Measurements from ENCODE around the gene CCDC157. TPM values are rescaled to one million over a fixed set of nuclear protein-coding genes. Genes with fewer than 3 reads are reported as not detected.

Gene CCDC157
- total RNA-seq, 1 donor from 2014 or later = 9.3 TPM

- Mint-ChIP-seq H3K4me3 (peak overlapping the region; percentile 97), H3K4me1 (peaks cover 59% of the 10 kb centered on the region), H3K9me3 (no peaks in the 10 kb centered on the region), H3K27ac (ENCODE audit: unreplicated experiment) (peak overlapping the region; percentile 96), H3K36me3 (ENCODE audit: low read depth) (no peaks in the 10 kb centered on the region), H3K27me3 (ENCODE audit: low read depth) (no peaks in the 10 kb centered on the region)
- no peak for TF ChIP-seq CTCF (conservative IDR thresholded peaks at IDR 0.05)
- DNase-seq (ENCODE audit: low read depth, low spot score) = peak; percentile 97
These were observed 67.2 kb downstream of the CCDC157 start for GRCh38 chr22:30423959-30424533.

GRCh38 chr22:30424534-30425326, 67.9 kb downstream of the CCDC157 start:
- peak; percentile 21 for DNase-seq (ENCODE audit: low read depth, low spot score)
- Mint-ChIP-seq H3K27me3 (ENCODE audit: low read depth) (no peaks in the 10 kb centered on the region), H3K4me3 (peak overlapping the region; percentile 97), H3K9me3 (no peaks in the 10 kb centered on the region), H3K36me3 (ENCODE audit: low read depth) (no peaks in the 10 kb centered on the region), H3K4me1 (peaks cover 59% of the 10 kb centered on the region), H3K27ac (ENCODE audit: unreplicated experiment) (no peak overlapping the region)
- no peak for TF ChIP-seq CTCF (conservative IDR thresholded peaks at IDR 0.05)

- H3K36me3 Mint-ChIP-seq (ENCODE audit: low read depth) = no peaks in the 10 kb centered on the region
- no peaks in the 10 kb centered on the region for H3K27me3 Mint-ChIP-seq (ENCODE audit: low read depth)
- no peaks in the 10 kb centered on the region for H3K9me3 Mint-ChIP-seq
- H3K4me1 Mint-ChIP-seq = peaks cover 58% of the 10 kb centered on the region
- no peak for TF ChIP-seq CTCF (conservative IDR thresholded peaks at IDR 0.05)
- no peak for DNase-seq (ENCODE audit: low read depth, low spot score)
- H3K4me3 Mint-ChIP-seq = peak overlapping the region; percentile 91
- H3K27ac Mint-ChIP-seq (ENCODE audit: unreplicated experiment) = peak overlapping the region; percentile 89
These were observed 68.5 kb downstream of the CCDC157 start for GRCh38 chr22:30425327-30425615.

GRCh38 chr22:30425616-30426387, 69.0 kb downstream of the CCDC157 start, which contains the start of gene MTFP1:
Gene MTFP1, plus strand, starts transcription at chr22:30425768. Its CDS starts 112 bp downstream, at chr22:30425880.
- no peak for TF ChIP-seq CTCF (conservative IDR thresholded peaks at IDR 0.05)
- Mint-ChIP-seq H3K4me3 (peak within 1 kb of the TSS; percentile 97), H3K27ac (ENCODE audit: unreplicated experiment) (peak within 1 kb of the TSS; percentile 97), H3K36me3 (ENCODE audit: low read depth) (no peaks in the 10 kb centered on the region), H3K4me1 (peaks cover 52% of the 10 kb centered on the region), H3K9me3 (no peaks in the 10 kb centered on the region), H3K27me3 (ENCODE audit: low read depth) (no peaks in the 10 kb centered on the region)
- DNase-seq (ENCODE audit: low read depth, low spot score) = peak; percentile 63

Other genes with a start within 250 kb of the CCDC157 start
- 0.57 and 1.1 TPM in 2 replicates for gene LIF, start 110.2 kb upstream of the CCDC157 start, total RNA-seq
- gene OSM, start 90.2 kb upstream of the CCDC157 start, total RNA-seq = not detected in 2 replicates
- gene CASTOR1, start 67.5 kb upstream of the CCDC157 start, total RNA-seq = 6.2 and 8.7 TPM in 2 replicates
- 8.2 and 8.5 TPM in 2 replicates for gene TBC1D10A, start 30.1 kb upstream of the CCDC157 start, total RNA-seq
- 252 and 265 TPM in 2 replicates for gene SF3A1, start 113 bp upstream of the CCDC157 start, total RNA-seq
- gene RNF215, start 30.4 kb downstream of the CCDC157 start, total RNA-seq = 27.4 and 29.2 TPM in 2 replicates
- 10.8 and 11.6 TPM in 2 replicates for gene SEC14L2, start 40.0 kb downstream of the CCDC157 start, total RNA-seq
- gene MTFP1, start 68.8 kb downstream of the CCDC157 start, total RNA-seq = 37.4 and 38.9 TPM in 2 replicates
- gene SEC14L3, start 115.0 kb downstream of the CCDC157 start, total RNA-seq = not detected in 2 replicates
- gene SEC14L4, start 148.7 kb downstream of the CCDC157 start, total RNA-seq = 0.11 and 0.21 TPM in 2 replicates
- 3.3 and 3.6 TPM in 2 replicates for gene SEC14L6, start 189.7 kb downstream of the CCDC157 start, total RNA-seq
- 7.3 and 8.8 TPM in 2 replicates for gene GAL3ST1, start 217.7 kb downstream of the CCDC157 start, total RNA-seq
- 107 and 115 TPM in 2 replicates for gene PES1, start 234.9 kb downstream of the CCDC157 start, total RNA-seq